Anterior cingulate cortex (tissue), 58 donors: Measurements from ENCODE around the gene ALX1.
"Not testable (repeated sequence)": the region's sequence is repeated elsewhere in the genome, so short reads cannot be mapped to it uniquely, and the experiment has no call there.

Experiments
- DNase-seq, 58 donors: peaks; one replicate each; lab custom pipeline; 2025; lab: John Stamatoyannopoulos, UW

Gene ALX1

GRCh38 chr12:85299053-85299452 is 19.0 kb downstream of the ALX1 start:
- no peak for DNase-seq

GRCh38 chr12:85301051-85301450 is 21.0 kb downstream of the ALX1 start:
- DNase-seq: no peak

- DNase-seq: no peak
Observed at GRCh38 chr12:85308374-85308773, 28.4 kb downstream of the ALX1 start.

GRCh38 chr12:85309125-85309566 is 29.1 kb downstream of the ALX1 start:
- DNase-seq: no peak

- no peak for DNase-seq
Observed at GRCh38 chr12:85310025-85310424, 30.0 kb downstream of the ALX1 start.

GRCh38 chr12:85310456-85311076 is 30.5 kb downstream of the ALX1 start:
- DNase-seq: no peak

- DNase-seq: not testable (repeated sequence)
Observed at GRCh38 chr12:85317866-85318636, 38.0 kb downstream of the ALX1 start.

GRCh38 chr12:85322715-85323114 is 42.7 kb downstream of the ALX1 start:
- DNase-seq: no peak

- DNase-seq: no peak
Observed at GRCh38 chr12:85325442-85325841, 45.4 kb downstream of the ALX1 start.

- no peak for DNase-seq
Observed at GRCh38 chr12:85329913-85330312, 49.9 kb downstream of the ALX1 start.

GRCh38 chr12:85348779-85349178 is 68.8 kb downstream of the ALX1 start:
- no peak for DNase-seq

- no peak for DNase-seq
Observed at GRCh38 chr12:85350356-85350755, 70.3 kb downstream of the ALX1 start.
